ENCODE data around the gene PSME4. TPM values are rescaled to one million over a fixed set of nuclear protein-coding genes. Genes with fewer than 3 reads are reported as not detected.

PSME4 gene
- total RNA-seq, 4 donors from 2014 or later = 20.0 to 94.5 (median 78.8) TPM

GRCh38 chr2:54012538-54013141, 41.8 kb upstream of the PSME4 start:
- no peaks in the 10 kb centered on the region for H3K36me3 ChIP-seq
- no peak overlapping the region for H3K4me3 ChIP-seq
- no peaks in the 10 kb centered on the region for H3K4me1 ChIP-seq
- intact Hi-C loops (cut with DNase I; ENCODE audit: low total_unique reads) = no loop called here
- peak overlapping the region; percentile 36 to 60 for H3K27ac ChIP-seq
- peak; percentile 51 to 74 for DNase-seq
- TF ChIP-seq CTCF (IDR thresholded peaks at IDR 0.05) (no peak), POLR2A (IDR thresholded peaks at IDR 0.05) (no peak)
- H3K9me3 ChIP-seq = no peaks in the 10 kb centered on the region
- no peaks in the 10 kb centered on the region for H3K27me3 ChIP-seq

GRCh38 chr2:54009549-54009948, 38.8 kb upstream of the PSME4 start:
- Histone ChIP-seq H3K27ac (no peak overlapping the region), H3K27me3 (no peaks in the 10 kb centered on the region), H3K4me3 (no peak overlapping the region), H3K9me3 (no peaks in the 10 kb centered on the region), H3K4me1 (no peaks in the 10 kb centered on the region), H3K36me3 (no peaks in the 10 kb centered on the region)
- DNase-seq = no peak
- no peak for TF ChIP-seq POLR2A (IDR thresholded peaks at IDR 0.05)
- TF ChIP-seq CTCF (IDR thresholded peaks at IDR 0.05) = no peak
- intact Hi-C loops (cut with DNase I; ENCODE audit: low total_unique reads) = no loop called here

GRCh38 chr2:54008439-54008838, 37.6 kb upstream of the PSME4 start:
- Histone ChIP-seq H3K27ac (no peak overlapping the region), H3K4me3 (no peak overlapping the region), H3K9me3 (no peaks in the 10 kb centered on the region), H3K4me1 (no peaks in the 10 kb centered on the region), H3K27me3 (no peaks in the 10 kb centered on the region), H3K36me3 (no peaks in the 10 kb centered on the region)
- intact Hi-C loops (cut with DNase I; ENCODE audit: low total_unique reads) = no loop called here
- TF ChIP-seq POLR2A (IDR thresholded peaks at IDR 0.05) (no peak), CTCF (IDR thresholded peaks at IDR 0.05) (no peak)
- no peak for DNase-seq

GRCh38 chr2:54000524-54000923, 29.7 kb upstream of the PSME4 start:
- intact Hi-C loops (cut with DNase I; ENCODE audit: low total_unique reads) = no loop called here
- no peak for TF ChIP-seq CTCF (IDR thresholded peaks at IDR 0.05)
- no peak for TF ChIP-seq POLR2A (IDR thresholded peaks at IDR 0.05)
- no peak for DNase-seq
- no peaks in the 10 kb centered on the region for H3K36me3 ChIP-seq
- H3K27me3 ChIP-seq = no peaks in the 10 kb centered on the region
- no peak overlapping the region for H3K27ac ChIP-seq
- no peak overlapping the region for H3K4me3 ChIP-seq
- H3K9me3 ChIP-seq = no peaks in the 10 kb centered on the region
- no peaks in the 10 kb centered on the region for H3K4me1 ChIP-seq

GRCh38 chr2:54000122-54000521, 29.3 kb upstream of the PSME4 start:
- TF ChIP-seq POLR2A (IDR thresholded peaks at IDR 0.05) (no peak), CTCF (IDR thresholded peaks at IDR 0.05) (no peak)
- Histone ChIP-seq H3K36me3 (no peaks in the 10 kb centered on the region), H3K27ac (no peak overlapping the region), H3K4me3 (no peak overlapping the region), H3K9me3 (no peaks in the 10 kb centered on the region), H3K27me3 (no peaks in the 10 kb centered on the region), H3K4me1 (no peaks in the 10 kb centered on the region)
- DNase-seq = no peak
- intact Hi-C loops (cut with DNase I; ENCODE audit: low total_unique reads) = no loop called here
